ENCODE data around the gene HECA. TPM values are rescaled to one million over a fixed set of nuclear protein-coding genes. Genes with fewer than 3 reads are reported as not detected.

Gene HECA, protein sequence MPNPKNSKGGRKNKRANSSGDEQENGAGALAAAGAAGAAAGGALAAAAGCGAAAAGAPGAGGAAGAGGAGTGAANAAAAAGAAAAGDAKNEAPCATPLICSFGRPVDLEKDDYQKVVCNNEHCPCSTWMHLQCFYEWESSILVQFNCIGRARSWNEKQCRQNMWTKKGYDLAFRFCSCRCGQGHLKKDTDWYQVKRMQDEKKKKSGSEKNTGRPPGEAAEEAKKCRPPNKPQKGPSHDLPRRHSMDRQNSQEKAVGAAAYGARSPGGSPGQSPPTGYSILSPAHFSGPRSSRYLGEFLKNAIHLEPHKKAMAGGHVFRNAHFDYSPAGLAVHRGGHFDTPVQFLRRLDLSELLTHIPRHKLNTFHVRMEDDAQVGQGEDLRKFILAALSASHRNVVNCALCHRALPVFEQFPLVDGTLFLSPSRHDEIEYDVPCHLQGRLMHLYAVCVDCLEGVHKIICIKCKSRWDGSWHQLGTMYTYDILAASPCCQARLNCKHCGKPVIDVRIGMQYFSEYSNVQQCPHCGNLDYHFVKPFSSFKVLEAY
- 22.1 and 26.0 TPM in 2 replicates for total RNA-seq

DNA sequence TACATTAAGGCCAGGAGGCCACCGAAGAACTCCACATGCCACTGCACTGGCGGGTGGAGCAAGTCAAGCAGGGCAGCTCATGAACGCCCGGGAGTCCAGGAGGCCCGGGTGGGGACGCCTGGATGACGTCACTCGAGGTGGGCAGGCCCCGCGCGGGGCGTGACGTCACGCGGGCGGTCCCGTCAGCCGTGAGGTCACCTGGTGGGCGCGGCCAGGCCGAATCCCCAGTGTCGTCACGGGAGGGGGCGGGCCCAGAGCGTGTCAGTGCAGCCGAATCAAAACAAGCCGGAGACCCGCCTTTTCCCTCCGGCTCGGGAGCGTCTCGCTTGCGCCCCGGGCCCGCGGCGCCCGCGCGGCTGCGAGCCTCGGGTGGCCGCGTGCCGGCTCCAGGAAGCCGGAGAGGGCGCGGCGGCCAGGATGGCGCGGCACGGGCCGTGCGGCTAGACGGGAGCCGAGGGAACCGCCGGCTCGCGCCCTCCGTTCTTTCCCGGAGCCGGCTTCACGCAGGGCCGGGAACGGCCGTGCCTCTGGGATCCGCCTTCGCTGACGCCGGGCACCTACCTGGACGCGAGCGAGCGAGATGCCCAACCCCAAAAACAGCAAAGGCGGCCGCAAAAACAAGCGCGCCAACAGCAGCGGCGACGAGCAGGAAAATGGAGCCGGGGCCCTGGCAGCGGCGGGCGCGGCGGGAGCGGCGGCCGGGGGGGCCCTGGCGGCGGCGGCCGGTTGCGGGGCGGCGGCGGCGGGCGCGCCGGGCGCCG lies at the start of gene HECA:
Gene HECA, plus strand, starts transcription at position 264 of the 761 bp plus-strand sequence. Its CDS starts 317 bp downstream, at position 581.

Other genes with a start within 250 kb of the HECA start
- gene REPS1, start 146.8 kb upstream of the HECA start, total RNA-seq, result 26.2 and 29.9 TPM in 2 replicates
- gene ABRACL, start 106.3 kb upstream of the HECA start, total RNA-seq, result 58.9 and 98.2 TPM in 2 replicates
- gene TXLNB, start 156.9 kb downstream of the HECA start, total RNA-seq, result 0.18 and 0.19 TPM in 2 replicates
- gene CITED2, start 239.6 kb downstream of the HECA start, total RNA-seq, result 18.4 and 30.6 TPM in 2 replicates